GM23248 (cell line): ENCODE results near the gene PROC.

Experiments used
- EZH2 ChIP-seq: fragments of 200-600 bp; sonication (generic); IDR thresholded peaks from 2 replicates; pipeline ENCODE4 v1.6.1; 2018; ENCODE audit warnings: antibody characterized with exemption, mild to moderate bottlenecking; ENCODE audit not compliant: insufficient read depth, poor library complexity, severe bottlenecking
- EZH2phosphoT487 ChIP-seq: fragments of 200-600 bp; sonication (generic); IDR thresholded peaks from 2 replicates; pipeline ENCODE4 v1.6.1; 2018; ENCODE audit warnings: antibody characterized with exemption, moderate library complexity, mild to moderate bottlenecking, low read depth; ENCODE audit not compliant: insufficient read depth

DNA sequence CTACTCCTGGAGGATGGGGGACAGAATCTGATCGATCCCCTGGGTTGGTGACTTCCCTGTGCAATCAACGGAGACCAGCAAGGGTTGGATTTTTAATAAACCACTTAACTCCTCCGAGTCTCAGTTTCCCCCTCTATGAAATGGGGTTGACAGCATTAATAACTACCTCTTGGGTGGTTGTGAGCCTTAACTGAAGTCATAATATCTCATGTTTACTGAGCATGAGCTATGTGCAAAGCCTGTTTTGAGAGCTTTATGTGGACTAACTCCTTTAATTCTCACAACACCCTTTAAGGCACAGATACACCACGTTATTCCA, 844 bp downstream of the PROC start:
- TF ChIP-seq EZH2phosphoT487 (no peak), EZH2 (no peak)
